Pulmonary artery endothelial cell (primary cell): Measurements from ENCODE around the gene HPSE2. TPM values are rescaled to one million over a fixed set of nuclear protein-coding genes. Genes with fewer than 3 reads are reported as not detected.

Source experiments
- DNase-seq: peaks from one replicate; pipeline ENCODE4 v3.0.0-alpha.2; 2011; ENCODE audit warnings: low read depth, low spot score
- total RNA-seq: library from RNA; depleted of rRNA; stranded (reverse); fragments of >200 nt; gene quantifications from 2 replicates; pipeline ENCODE4 v1.2.3, GENCODE V29; 2014

Gene HPSE2
- total RNA-seq, 1 donor from 2014 or later = not detected

DNA sequence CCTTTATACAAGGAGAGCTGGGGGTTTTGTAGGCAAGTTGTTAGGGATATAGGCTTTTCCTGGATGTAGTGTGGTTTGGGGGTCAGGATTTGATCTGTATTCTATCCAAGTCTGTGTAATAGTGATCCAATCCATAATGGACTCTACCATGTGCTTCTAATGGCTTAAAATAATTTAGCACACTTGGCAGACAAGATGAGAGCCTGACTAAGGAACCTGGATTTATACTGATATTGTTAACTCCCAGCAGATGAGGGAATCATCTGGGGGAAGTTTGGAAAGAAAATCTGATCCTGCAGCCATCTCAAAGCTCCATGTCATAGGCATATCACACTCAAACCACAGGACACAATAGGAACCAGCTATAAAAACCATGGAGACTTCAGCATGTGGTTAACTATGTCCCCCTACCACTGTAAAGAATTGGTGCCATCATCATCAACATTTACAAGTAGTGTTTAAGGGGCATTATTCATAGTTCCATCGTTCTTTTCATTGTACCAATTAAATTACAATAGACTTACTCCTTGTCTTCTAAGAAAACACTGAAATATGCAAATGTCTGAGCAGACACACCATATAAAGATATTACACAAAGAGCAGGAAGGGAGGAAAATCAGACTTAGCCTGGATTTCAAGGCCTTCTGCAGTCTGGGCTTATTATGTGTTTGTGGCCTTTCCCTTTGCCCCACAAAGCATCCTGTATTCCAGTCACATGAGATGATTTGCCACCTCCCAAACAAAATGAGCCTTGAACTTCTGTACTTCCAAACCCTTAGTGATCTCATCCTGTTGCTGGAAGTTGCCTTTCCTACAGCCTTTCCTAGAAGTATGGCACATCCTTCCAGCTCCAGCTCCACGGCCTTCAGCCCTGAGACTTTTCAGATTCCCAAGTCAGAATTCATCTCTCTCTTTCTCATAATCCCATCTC is 766.4 kb downstream of the HPSE2 start:
- no peak for DNase-seq

DNA sequence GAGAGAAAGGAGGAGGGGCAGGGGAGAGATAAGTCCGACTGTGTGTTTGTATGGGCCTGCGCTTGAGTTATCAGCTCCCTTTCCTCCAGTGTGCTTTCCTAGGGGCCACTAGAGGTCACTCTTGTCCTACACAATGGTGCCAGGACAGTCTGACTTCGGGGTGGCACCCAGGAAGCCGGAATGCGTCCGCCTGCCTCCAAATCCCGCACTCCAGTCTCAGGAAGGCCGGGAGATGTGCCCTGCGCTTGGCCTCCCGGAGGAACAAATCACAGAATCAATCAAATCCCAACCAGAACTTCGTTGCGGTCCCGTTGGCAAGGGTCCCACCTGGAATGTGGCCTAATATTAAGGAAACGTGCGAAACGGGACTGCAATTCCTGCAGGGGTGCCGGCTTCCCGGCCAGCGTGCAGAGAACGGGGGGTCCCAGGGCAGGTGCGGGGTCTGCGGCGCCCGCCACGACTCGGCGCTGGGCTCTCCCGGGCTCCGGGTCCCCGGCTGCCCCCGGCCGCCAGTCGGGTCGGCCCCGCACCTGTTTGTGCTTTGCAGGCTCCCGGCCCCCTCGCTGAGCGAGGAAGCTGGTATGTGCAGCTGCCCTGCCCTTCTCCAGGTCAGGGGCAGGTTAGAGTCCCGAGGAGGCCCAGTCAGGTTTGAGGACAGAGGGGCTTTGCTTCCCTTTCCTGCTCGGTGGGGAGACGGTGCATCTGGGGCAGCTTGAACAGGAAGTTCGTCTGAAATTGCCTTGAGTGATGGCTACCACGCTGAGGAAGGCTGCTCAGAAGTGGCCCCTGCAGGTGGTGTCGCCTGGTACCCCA is 767.9 kb downstream of the HPSE2 start:
- peak; percentile 32 for DNase-seq

DNA sequence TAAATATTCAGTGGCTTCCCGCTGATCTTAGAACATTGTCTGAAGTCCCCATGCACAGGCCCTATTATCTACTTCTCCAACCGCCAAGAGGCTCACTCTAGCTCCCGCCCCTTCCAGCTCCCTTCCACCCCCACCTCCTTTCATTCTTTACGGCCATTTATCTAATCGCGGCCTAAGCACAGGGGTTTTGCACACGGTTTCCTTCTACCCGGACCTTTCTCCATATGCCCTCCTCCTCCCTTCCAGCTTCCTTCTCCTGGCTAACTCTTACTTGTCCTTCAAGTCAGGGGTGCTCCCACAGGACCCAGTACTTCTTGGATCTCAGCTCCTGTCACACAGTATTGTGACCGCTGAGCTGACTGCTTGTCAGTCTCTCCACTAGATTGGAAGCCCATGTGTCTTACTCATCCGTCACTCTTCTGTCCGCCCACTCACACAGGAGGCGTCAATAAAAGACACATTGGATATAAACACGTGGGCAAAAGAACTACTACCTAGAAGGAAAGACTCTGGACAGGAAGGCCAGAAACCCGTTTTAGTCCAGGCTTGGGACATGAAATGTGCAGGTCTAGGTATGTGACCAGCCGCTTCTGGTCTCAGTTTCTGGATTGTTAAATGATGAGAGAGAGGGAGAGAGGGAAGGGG is 768.7 kb downstream of the HPSE2 start:
- no peak for DNase-seq

DNA sequence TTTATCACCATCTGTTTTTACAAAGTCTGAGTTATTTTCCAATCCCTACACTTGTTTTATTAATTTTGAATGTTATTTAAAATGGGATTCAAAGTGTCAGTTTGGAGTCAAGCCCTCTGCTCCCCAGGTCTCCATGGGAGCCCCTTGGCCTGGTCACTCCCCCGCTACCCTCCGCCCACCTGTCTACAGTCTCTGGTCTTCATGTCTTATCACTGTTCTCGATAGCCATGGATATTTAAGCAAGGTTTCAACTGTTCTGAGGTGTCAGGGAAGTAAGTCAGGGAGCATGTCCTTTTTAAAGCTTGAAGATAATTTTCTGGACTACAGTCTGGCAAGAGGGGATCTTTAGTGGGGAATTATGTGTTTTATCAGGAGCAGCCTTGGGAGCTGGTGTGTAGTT is 769.8 kb downstream of the HPSE2 start:
- no peak for DNase-seq

DNA sequence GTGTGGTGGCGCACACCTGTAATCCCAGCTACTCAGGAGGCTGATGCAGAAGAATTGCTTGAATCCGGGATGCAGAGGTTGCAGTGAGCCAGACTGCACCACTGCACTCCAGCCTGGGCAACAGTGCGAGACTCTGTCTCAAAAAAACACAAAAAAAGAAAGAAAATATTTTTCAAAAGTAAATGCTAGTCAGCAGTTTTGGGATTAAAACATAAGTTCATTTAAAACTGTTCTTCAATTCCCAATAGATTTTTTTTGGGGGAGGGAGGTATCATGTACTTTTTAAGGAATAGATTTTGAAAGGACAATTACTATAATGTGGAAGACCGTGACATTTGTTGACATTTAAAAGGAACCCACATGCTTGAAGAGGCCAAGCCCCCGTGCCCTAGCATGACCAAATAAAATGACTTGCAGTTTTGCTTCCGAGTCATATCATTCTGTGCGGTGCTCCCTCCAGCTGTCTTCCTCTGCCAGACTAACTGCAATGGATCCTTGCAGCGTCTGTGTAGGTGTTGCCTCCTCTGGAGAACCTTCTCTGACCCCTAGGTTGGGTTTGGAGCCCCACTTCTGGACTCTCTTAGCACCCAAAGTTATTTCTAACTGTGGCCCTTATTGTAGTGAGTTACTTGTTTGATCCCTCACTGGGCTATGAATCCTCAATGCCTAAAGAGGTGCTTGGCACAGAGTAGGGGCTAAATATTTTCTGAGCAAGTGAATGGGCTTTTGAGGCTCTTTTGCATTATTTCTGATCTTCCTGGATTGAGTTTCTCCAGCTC is 771.5 kb downstream of the HPSE2 start:
- DNase-seq = no peak

DNA sequence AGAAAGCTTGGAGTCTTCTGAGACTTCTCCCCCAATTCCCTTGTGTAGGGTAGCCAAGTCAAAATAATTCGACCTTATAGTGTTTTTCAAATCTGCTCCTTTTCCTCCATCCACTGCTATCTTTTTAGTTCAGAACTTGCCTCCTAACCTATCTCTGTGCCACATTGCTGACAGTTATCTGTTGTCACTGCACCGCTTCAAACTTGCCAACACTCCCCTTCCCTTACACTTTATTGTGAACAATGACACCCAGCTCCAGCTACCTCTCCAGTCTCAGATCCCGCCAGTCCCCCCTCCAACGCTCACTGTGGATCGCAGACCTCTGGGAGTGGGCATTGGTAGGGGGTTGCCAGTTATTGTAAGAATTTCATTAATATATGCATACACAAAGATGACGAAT is 772.6 kb downstream of the HPSE2 start:
- DNase-seq = no peak

DNA sequence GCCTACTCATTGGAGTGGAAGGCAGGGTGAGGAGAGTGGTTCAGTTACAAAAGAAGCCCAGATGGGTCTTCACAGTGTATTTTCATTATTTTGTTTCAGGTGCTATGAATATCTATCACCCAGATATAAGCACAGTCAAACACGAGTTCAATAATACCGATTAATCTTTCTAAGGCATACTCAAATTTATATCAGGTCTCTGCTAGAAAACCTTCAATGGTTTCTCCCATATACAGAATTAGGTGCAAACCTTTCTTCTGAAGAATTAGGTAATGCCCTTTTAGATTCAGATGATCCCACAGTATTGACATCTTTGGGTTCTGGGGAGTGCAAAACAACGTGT is 774.2 kb downstream of the HPSE2 start:
- DNase-seq = no peak

DNA sequence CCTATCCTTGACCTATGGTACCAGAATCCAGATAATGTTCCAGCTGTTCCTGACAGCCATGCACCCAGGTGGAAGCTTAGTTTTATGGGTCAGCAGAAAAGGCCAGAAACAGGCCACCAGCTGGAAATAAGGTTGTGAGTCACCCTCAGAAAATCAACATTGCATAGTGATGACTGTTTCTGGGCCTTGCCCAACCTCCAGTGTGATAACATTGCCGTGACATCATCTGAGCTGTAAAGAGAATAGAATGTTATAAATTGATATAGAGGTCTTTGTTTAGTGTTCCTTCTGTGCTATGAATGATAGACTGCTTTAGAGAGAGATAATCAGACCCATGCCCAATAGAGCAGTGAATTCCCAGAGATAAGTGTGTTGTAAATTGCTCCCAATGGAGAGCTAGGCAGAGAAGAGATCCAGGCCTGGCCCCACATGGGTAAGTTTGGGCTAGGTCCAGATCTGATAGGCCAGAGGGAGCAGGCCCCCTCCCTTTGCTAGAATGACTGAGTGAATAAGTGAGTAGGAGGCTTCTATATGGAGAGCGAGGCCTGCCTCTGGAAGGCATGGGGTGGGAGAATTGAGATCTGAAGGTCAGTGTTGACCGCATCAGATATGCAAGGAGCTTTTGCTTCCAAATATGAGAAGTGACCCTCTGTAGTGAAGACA is 774.7 kb downstream of the HPSE2 start:
- DNase-seq = peak; percentile 80

DNA sequence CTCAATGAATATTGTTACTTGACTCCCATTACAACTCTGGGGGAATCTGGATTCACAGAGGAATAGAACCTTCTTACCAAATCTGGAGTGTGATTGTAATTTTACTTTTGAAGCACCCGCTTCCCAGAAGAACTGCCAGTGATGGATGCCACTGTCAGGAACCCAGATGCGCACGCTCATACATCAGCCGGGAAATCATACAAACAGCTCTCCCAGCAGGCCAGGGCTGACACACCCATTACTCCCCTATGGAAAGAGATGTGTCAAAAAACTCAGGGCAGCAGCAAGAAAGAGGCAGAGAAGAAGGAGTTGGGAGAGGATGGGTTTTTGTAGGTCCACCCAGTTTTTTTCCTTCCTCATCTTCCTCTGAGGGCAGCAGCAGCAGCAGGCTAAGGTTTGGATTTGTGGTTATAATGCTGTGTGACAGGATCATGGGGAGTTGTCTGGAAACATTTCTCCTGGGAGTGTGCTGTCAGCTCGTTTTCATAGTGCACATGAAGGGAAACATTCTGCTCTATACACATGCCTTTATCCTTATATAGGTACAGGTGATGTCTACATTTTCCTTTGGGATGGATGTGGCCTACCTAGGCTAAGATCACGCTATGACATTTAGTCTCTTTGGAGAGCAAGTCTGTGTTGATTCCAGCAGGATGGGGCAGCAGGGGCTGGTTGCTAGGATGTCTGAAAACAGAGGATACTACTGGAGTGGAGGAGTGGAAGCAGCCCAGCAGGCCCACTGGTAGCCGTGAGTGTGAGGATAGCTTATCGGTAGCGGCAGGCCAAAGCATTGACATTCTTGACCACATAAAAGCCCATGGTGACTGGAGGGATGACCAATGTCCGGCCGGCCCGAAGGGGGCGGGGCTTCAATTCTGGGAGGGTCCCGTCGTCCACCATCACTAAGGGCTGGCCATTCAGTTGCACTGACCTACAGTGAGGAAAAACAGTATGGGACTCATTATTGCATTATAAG is 776.6 kb downstream of the HPSE2 start:
- no peak for DNase-seq

DNA sequence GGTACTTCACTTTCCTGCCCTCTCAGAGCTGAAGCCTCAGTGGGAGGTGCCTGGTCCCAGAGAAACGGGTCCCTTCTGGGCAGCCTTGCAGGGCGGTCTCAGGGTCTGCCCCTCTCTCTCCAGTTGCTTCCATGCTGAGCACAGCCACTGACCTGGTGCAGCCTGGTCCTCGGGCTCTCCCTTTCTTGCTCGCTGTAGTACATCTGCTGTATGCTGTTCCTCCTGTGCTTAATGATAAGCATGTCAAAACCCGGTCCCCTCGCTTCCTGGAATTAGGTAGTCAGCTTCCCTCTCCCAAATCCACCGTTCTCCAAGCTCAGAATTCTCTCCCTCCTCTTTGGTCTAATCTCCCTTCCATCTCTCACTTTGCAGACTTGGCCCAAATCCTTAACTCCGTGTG is 777.9 kb downstream of the HPSE2 start:
- no peak for DNase-seq

DNA sequence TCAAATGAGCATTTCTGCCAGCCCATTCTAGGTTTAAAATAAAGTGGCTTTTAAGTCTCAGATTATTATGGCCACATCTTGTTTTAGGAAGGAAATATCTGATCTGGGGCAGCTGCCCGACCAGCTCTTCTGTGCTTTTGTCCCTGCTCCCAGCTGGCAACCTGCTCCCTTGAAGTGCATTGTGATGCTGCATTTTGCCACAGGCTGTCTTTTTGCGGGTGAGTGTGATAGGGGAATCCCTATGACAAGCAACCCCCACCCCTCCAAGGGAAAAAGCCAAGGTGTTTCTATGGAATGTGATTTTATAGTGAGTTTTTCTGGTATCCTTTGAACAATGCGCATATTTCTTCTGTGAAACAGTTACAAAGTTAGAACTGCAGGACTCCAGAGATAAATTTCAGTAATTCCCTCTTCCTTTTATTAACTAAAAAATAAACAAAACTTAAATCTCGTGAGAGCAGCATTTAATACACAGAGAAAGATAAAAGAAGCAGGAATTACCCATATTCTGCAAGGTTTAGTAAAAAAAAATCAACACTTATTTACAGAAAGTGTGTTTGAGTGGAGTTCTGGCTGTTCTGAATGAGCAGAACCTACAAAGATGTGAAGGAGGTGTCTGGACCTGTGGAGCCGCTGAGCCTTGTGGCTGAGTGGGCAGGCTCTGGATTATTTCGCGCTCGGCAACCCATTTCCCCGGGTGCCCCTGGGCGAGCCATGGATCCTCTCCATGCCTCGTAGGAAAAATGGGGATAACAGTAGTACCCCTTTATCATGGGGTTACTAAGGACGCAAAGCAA is 778.8 kb downstream of the HPSE2 start:
- DNase-seq = no peak

DNA sequence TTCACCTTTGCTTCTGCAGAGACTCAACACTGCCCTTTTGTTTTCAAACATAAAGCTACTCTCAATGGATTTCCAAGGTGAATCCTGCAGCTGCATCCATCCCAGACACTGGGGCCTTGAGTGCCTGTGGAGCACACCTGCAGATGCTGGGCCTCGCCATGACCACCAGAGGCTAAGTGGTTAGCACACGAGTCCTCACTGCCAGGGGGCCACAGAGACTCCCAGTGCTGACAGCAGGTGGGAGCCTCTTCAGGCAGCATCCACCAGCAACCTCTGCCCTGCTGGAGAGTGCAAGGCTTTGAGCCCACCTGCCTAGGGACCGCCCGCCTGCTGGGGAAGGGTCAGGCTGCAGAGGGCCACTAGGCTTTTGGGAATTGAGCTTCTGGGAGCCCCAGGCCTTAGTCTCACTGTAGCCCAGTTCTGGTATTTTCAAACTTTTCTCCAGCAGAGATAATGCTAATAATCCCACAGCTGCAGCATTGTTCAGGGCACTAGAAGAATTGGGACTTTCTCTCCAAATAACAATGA is 779.5 kb downstream of the HPSE2 start:
- DNase-seq = no peak

DNA sequence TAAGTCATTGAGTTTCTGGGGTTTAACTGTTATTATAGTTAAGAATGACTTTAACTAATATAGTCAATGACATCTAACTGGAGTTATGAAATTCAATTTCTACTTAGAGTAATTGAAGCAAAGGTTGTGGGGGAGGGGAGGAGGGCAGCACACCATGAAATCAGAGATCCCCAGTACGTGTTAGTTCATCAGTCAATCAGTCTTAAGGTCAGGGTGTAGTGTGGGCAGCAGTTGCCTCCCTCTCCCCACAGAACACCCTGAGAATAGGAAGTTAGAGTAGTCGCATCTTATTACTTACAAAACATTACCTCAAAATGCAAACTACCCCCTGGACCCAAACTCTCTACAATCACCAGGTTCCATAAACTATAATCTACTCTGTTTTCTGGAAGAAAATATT is 781.9 kb downstream of the HPSE2 start:
- no peak for DNase-seq

DNA sequence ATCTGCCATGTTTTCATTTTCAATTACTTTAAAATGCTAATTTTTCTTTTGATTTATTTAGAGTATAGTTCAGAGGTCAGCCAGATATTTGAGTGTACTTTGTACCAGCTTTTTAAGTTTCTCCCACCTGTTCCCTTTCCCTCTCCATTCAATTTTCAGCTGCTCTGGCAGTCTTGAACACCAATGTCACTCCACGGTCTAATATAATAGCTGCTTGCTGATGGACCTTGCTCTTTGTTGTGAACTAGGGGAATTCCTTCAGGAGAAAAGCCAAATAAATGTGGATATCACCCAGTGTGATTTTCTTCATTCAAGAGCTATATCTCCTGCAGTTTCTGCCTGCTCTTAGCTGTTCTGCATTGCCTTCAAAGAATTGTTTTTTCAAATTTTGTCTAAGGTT is 785.0 kb downstream of the HPSE2 start:
- no peak for DNase-seq

DNA sequence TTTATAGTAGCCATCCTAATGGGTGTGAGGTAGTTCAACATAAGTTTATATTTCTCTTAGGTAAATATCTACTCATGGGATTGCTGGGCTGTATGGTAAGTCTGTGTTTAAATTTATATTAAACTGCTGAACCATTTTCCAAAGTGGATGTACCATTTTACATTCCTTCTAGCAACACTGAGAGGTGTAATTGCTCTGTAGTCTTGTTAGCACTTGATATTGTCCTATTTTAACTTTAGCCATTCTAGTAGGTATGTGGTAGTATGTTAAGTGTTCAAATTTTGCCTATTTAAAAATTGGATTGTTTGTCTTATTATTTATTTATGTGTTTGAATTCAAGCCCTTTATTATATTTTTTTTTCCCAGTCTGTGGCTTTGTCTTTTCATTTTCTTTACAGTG is 786.4 kb downstream of the HPSE2 start:
- DNase-seq = no peak

DNA sequence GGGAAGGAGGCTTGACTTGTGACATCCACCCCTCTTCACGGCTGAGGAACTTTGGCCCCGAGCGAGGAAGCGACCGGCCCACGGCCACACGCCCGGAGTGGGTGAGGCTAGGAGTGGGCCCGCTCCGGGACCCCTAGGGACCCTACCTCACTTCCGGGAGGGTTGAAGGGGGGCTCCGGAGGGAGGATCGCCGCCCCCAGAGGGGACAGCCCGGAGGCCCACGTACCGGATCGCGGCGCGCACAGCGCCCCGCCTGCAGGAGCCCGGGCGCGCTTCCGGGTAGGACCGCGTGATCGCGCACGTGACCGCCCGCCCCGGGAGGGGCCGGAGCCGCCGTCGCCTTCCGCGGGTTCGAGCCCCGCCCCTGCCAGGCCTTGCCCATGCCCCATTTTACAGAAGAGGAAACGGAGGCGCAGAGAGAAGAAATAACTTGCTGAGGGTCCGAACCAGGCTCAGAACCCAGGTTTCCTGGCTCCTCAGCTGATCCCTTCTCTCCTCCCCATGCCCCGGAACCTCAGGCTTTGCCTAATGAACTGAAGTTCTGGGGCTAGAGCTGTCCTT is 788.9 kb downstream of the HPSE2 start, which contains the start of gene HPS1:
Gene HPS1, minus strand, starts transcription at position 275 of the 561 bp plus-strand sequence. CDS start 3,695 bp downstream, outside the sequence.
- no peak for DNase-seq

DNA sequence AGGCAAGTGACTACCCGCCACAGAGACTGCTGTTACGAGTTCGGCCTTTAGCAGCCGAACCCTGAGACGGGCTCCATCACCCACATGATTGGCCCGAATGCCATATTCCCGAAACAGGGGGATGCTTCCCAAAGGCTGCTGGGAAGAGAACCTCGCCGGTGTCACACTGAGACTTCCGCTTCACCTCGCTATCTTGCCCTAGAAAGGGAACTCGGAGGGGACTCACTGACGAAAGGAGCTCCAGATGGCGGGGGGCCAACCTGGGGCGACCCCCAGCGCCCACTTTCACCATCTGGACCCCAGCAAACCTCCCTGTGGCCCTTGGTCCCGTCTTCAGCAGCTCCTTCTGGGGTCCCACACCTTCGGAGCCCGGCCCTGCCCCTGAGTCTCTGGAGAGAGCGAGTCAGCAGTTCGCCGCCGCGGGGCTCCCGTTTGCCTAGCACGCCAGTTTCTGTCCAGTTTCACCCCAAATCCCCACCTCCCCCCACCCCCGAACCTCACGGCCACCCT is 789.4 kb downstream of the HPSE2 start:
- no peak for DNase-seq
